Measurements from ENCODE around the gene SLC25A48. TPM values are rescaled to one million over a fixed set of nuclear protein-coding genes. Genes with fewer than 3 reads are reported as not detected.

The SLC25A48 gene
- total and polyA plus RNA-seq, 2 of the 4 experiments (the other 2 are of a cell fraction): not detected

DNA sequence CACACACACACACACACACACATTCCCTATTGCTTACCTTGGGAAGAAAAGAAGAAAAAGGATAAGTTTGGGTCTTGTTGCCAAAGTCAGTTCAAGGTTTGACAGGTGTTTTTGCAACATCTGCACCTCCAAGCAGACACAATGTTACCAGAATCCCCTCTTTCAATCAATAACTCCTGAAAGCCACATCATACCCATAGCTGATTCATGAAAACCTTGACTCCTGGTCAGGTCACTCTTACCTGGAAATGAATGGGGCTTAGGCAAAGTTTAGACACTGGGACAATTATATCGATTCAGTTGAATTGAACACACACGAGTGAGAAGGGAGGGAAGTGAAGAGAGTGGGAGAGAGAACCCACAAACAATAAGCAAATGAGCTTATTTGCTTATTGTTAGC lies 34.2 kb downstream of the SLC25A48 start:
- Histone ChIP-seq H3K4me3 (ENCODE audit: insufficient read depth, low read depth, low read length) (no peak overlapping the region), H2BK120ac (ENCODE audit: low read depth, low read length) (no peak overlapping the region), H3K9ac (ENCODE audit: low read depth, low read length) (no peak overlapping the region), H3K9me3 (ENCODE audit: control insufficient read depth, insufficient read depth, low read length) (no peaks in the 10 kb centered on the region), H3K36me3 (ENCODE audit: control insufficient read depth, insufficient read depth, low read length) (no peaks in the 10 kb centered on the region), H3K4ac (ENCODE audit: low read depth, low read length) (no peak overlapping the region), H3K9me1 (ENCODE audit: insufficient read depth, low read length) (no peaks in the 10 kb centered on the region), H3K56ac (ENCODE audit: extremely low read depth, insufficient read depth, low read length) (no peak overlapping the region), H2BK5ac (ENCODE audit: low read depth, low read length, poor library complexity, severe bottlenecking) (no peak overlapping the region), H3K27ac (ENCODE audit: insufficient read depth, low read length) (no peak overlapping the region), H3K4me2 (ENCODE audit: low read depth, low read length) (no peak overlapping the region), H4K8ac (ENCODE audit: low read depth in 2 of 2, low read length in 2 of 2) (no peak overlapping the region), H4K91ac (ENCODE audit: insufficient read depth, low read depth, low read length) (no peak overlapping the region), H3K79me1 (ENCODE audit: low read depth in 1 of 2, low read length in 2 of 2) (no peaks in the 10 kb centered on the region), H2AK9ac (replicated peaks; ENCODE audit: low read depth, low read length, poor library complexity) (no peak overlapping the region), H4K20me1 (ENCODE audit: insufficient read depth, low read length) (no peaks in the 10 kb centered on the region), H3K23ac (ENCODE audit: low read depth, low read length) (no peak overlapping the region), H3K18ac (ENCODE audit: low read depth, low read length) (no peak overlapping the region), H4K5ac (ENCODE audit: low read depth, low read length) (no peak overlapping the region), H2AK5ac (ENCODE audit: low read depth, low read length) (no peak overlapping the region), H2BK20ac (ENCODE audit: low read depth, low read length) (no peak overlapping the region), H3K27me3 (ENCODE audit: control insufficient read depth, insufficient read depth, low read length) (peaks cover 4% of the 10 kb centered on the region), H3K4me1 (ENCODE audit: control insufficient read depth, insufficient read depth, low read length) (no peaks in the 10 kb centered on the region), H3K14ac (replicated peaks; ENCODE audit: low read depth, low read length) (no peak overlapping the region), H2AFZ (replicated peaks; ENCODE audit: low read length, poor library complexity) (no peak overlapping the region), H2BK15ac (ENCODE audit: low read depth, low read length) (no peak overlapping the region)
- no peak for ATAC-seq (ENCODE audit: low read depth)
- CTCF ChIA-PET: interaction anchor here (0.6 kb wide), 1 partner anchor 26 kb away, joined by 3 read pairs; no protein-coding TSS in a partner anchor
- no TSS peak for BruUV-seq (replicated peaks)
- WGBS, 2 experiments (ENCODE audit: extremely low coverage in 2 of 2, insufficient read length in 1 of 2): no CpG with 5 or more reads among the region's 2 CpGs
- no peak for TF ChIP-seq CEBPB (IDR thresholded peaks at IDR 0.05; ENCODE audit: low read depth, low read length)
- DNase-seq: no peak
- POLR2A ChIA-PET (ENCODE audit: unreplicated experiment): no interaction called here
- intact Hi-C loops (cut with micrococcal nuclease): no loop called here
- in situ Hi-C loops (cut with MboI; ENCODE audit: low sequenced_read_pairs): no loop called here
- dilution Hi-C loops (cut with HindIII; ENCODE audit: low sequenced_read_pairs, unreplicated experiment): no loop called here
